GM18951 (cell line): ENCODE data around the gene HUS1B.
"Not testable (repeated sequence)": the region's sequence is repeated elsewhere in the genome, so short reads cannot be mapped to it uniquely, and the experiment has no call there.

Source experiments
- POLR2A ChIP-seq: IDR thresholded peaks from 4 replicates; pipeline ENCODE4 v1.6.1; 2011; ENCODE audit warnings: mild to moderate bottlenecking; ENCODE audit not compliant: insufficient read length, insufficient read depth; ENCODE audit errors: extremely low read depth
- in situ Hi-C: fragments of 300-500 bp; cut with MboI; formaldehyde crosslinking; loops from one replicate; pipeline ENCODE4 v1.12.0; 2022; ENCODE audit warnings: low sequenced_read_pairs, mixed read lengths, inconsistent platforms; ENCODE audit not compliant: unreplicated experiment

HUS1B gene

DNA sequence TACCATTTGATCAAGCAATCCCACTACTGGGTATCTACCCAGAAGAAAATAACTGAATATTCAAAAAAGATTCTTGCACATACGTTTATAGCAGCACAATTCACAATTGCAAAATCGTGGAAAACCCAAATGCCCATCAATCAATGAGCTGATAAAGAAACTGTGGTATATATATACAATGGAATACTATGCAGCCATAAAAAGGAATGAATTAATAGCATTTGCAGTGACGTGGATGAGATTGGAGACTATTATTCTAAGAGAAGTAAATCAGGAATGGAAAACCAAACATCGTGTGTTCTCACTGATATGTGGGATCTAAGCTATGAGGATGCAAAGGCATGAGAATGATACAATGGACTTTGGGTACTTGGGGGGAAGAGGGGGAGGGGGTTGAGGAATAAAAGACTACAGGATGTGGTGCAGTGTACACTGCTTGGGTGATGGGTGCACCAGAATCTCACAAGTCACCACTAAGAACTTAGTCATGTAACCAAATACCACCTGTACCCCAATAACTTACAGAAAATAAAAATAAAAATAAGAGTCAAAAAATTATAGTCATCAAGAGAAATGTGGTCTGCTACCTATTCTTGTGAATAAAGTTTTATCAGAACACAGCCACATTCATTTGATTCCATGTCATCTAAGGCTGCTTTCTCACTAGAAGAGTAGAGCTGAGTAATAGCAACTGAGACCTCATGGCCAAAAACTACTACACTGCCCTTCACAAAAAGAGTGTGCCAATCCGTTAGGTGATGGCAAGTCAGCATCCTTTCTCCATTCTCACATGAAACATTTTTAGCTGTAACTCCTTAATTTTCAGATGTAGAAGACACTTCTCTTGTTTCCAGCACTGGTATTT is 8.7 kb upstream of the HUS1B start:
- TF ChIP-seq POLR2A: no peak
- in situ Hi-C loops: no loop called here

DNA sequence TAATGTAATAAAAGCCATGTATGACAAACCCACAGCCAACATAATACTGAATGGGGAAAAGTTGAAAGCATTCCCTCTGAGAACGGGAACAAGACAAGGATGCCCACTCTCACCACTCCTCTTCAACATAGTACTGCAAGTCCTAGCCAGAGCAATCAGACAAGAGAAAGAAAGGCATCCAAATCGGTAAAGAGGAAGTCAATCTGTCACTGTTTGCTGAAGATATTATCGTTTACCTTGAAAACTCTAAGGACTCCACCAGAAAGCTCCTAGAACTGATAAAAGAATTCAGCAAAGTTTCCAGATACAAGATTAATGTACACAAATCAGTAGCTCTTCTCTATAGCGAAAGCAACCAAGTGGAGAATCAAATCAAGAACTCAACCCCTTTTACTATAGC is 6.9 kb upstream of the HUS1B start:
- in situ Hi-C loops: not testable (repeated sequence)

DNA sequence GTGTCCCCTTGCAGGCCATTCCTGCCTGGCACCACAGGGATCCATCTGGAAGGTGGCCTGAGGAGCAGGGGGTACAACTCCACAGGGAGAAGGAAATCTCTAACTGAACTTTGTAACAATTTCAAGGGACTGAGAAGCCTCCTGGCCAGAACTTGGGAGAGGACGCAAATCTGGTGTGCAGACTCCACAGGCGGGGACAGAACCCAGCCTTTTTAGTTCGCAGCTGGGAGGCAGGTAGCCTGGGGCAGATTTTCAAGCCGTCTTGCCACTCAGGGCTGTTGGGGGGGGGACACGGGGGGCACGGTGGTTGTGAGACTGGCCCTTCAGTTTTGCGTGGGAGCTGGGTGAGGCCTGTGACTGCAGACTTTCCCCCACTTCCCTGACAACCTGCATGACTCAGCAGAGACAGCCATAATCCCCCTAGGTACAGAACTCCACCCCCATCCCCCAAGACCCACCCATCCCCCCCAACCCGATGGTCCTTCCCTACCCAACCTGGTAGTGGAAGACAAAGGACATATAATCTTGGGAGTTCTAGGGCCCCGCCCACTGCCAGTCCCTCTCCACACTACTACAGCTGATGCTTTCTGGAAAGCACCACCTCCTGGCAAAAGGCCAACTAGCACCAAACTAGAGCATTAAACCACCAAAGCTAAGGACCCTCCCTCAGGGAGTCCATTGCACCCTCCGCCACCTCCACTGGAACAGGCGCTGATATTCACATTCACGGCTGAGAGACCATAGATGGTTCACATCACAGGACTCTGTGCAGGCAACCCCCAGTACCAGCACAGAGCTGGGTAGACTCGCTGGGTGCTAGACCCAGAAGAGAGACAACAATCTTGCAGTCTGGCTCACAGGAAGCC is 3.0 kb upstream of the HUS1B start:
- TF ChIP-seq POLR2A: no peak
- in situ Hi-C loops: no loop called here

DNA sequence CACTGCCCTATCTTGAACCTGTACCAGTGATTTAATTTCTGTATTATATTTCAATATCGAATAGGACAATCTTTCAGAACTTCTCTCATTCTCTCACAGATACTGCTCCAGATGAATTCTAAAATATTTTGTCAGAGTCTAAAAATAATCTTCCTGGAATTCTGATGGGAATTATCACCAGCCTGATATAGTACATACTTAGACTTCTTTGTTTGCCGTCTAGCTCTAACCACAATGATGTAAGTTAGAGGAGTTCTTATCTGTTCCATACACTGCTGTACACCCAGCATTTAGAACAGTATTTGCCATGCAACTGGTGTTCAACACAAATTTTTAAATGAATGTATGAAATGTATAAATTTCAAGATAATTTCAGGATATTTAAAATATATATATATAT is 1.3 kb upstream of the HUS1B start:
- in situ Hi-C loops: no loop called here
- no peak for TF ChIP-seq POLR2A

DNA sequence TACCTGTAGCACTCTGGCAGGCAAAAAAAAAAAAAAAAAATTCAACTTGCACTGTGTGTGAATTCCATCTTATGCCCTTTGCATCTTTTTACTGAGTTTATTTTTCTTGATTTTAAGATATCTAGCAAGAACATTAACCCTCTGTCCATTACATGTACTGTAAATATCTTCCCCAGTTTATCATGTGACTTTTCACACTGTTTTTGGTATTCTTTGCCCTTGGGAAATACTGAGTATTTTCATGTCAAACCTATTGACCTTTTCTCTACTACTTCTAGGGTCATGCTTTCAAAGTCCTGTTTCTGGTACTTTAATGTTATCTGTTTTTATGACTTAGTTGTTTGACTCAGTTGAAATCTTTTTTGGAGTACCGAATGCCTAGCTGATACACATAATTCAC is 843 bp upstream of the HUS1B start:
- in situ Hi-C loops: no loop called here
- no peak for TF ChIP-seq POLR2A

DNA sequence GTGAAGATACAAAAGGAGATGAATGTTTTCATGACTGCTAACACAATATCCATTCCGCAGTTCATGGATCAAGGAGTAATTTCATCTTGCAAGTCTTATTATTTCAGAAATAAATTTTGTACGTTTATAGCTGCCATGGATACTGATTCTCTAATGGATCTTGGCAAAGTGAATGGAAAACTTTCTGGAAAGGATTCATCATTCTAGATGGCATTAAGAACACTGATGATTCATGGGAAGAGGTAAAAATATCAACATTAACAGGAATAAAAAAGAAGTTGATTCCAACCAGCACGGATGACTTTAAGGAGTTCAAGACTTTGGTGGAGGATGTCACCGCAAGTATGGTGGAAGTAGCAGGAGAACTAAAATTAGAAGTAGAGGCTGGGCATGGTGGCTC is 2.8 kb downstream of the HUS1B start:
- no peak for TF ChIP-seq POLR2A
- in situ Hi-C loops: no loop called here

DNA sequence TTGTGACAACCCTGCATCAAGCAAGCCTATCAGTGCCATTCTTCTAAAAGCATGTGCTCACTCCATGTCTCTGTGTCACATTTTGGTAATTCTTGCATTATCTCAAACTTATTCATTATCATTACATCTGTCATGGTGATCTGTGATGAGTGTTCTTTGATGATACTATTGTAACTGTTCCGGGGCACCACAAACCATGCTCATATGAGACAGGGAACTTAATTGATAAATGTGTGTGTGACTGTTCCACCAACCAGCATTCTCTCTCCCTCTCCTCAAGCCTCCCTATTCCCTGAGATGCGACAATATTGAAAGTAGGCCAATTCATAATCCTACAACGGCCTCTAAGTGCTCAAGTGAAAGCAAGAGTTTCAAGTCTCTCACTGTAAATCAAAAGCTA is 4.0 kb downstream of the HUS1B start:
- in situ Hi-C loops: no loop called here

DNA sequence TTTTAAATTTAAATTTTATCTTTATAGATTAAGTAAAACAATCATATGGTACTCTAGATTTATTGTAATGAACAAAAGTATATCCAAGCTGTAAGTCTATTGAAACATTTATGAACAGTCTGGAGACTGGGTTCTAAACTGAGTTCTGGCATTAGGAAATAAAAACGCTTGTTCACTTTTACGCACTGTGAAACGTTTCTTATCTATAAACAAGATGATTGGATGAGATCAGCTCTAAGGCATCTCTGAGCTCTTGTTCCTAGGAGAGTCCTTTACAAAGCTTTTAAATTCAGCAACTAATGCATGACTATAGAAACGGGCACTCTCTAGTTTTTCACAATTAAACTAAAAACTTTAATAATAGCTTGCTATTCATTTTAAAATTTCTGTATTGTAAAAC is 6.8 kb downstream of the HUS1B start:
- TF ChIP-seq POLR2A: no peak
- in situ Hi-C loops: no loop called here

More for the DNA sequence above, 4.0 kb downstream of the HUS1B start:
- TF ChIP-seq POLR2A: no peak

DNA sequence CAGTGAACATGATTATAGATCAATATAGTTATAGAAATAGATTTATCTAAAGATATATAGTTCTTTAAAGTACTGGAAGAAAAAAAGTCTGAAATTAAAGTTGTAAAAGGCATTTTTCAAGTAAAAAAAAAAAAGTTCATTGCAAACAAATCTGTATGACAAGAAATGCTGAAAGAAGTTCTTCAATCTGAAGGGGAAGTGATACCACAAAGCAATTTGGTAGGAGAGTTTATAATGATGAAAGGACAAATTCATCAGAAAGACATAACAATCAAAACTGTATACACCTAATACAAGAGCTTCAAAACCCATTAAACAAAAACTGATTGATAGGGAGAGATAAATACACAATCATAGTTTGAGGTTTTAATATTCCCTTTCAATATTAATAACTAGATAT is 14.1 kb downstream of the HUS1B start:
- no peak for TF ChIP-seq POLR2A
- in situ Hi-C loops: no loop called here

DNA sequence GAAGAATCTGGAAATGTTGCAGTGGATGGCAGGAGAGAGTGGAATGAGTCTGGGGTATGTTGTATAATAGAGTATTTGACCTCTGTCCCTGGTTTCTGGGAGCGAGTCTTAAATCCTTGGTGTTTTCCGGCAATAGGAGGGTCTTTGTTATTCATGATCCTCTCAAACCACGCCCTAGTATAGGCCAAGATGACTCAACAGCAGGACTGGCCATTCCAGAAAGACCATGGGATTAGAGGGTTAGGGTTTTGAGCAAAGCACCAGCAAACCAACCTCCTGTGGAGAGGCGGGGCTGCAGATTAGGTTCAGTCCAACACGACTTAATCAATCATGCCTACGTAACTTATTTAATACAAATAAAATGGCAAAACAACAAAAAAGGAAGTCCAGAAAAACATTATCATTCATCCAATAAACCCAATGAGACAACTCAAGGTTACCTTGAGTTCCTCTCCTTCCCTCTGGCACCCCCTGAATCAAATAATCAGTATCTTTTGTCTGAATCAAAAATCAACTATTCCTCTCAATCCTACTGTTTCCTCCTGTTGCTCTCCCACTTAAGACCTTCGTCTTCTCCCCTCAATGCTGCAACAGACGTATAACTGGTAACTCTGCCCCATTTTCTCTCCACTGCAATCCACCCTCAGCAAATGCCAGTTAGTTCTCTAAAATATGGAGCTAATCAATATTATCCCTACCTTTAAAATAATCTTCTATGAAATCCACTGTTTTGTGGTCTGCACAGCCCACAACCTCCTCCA is 15.5 kb downstream of the HUS1B start:
- in situ Hi-C loops: no loop called here
- TF ChIP-seq POLR2A: no peak

DNA sequence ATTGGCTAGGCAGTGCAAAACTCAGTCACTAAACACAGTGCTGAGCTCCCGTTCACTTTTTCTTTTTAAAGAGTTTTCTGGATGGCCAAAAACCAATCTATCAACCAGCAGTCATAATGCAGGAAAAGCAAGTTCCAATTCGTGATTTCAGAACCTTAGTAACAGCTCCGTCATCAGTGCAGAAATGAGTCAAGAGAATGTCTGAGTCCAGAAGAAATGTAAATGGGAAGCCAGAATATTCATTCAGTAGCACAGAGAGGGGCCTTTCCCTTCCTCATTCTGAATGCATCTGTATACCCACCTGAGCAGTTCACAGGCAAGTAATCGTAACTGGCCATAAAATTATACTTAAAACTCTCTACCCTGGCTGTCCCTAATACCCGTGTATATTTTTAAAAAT is 20.4 kb downstream of the HUS1B start:
- TF ChIP-seq POLR2A: no peak
- in situ Hi-C loops: no loop called here

DNA sequence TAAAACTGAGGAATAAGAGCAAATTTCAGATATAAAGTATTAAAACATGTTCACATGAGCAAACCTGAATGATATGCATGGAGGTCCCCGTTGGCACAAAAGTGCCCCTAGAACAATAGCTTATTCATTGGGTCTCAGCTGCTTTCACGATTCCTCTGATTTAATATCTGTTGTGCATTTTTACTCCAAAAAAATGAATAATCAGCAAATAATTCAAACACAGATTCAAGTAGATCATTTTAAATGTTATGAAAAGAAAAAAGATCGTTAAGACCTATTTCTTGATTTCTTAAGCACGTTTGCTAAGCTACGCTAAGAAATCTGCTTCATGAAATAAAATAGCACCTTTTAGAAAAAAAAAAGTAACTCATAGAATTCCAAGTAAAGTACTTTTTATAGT is 21.7 kb downstream of the HUS1B start:
- in situ Hi-C loops: no loop called here
- no peak for TF ChIP-seq POLR2A

DNA sequence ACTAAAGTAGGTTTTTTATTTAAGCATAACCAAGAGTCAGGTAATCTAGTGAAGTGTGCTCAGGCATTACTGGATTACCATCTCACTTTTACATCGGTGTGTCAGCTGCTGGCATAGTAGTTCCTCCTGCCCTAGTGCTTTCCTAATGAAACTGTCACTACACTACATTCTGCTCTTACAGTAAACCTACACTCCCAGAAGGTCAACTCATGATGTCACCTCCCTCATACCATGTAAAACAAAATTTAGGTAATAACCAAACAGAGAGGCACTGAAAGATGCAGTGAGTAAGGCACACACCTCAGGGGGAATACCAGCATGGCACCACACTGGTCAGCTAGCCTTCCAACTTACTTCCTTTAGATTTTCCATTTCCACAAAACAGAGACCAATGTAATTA is 23.3 kb downstream of the HUS1B start:
- in situ Hi-C loops: no loop called here
- TF ChIP-seq POLR2A: no peak
